Esophagus squamous epithelium (tissue), 4 donors: ENCODE data around the gene PRSS36.

ENCODE experiments used
- POLR2A ChIP-seq, 4 donors: fragments of 450-650 bp; IDR thresholded peaks; one replicate each; pipeline ENCODE4 v1.6.1; 2017; ENCODE audit warnings: antibody characterized with exemption in 4 of 4, mild to moderate bottlenecking in 4 of 4, moderate library complexity in 3 of 4
- TF ChIP-seq, protein P1 (sequence below), 6 experiments: fragments of 450-650 bp in 4 of 6; fragments of 200-600 bp in 2 of 6; sonication (generic) in 2 of 6; IDR thresholded peaks; one replicate each; pipeline ENCODE4 v1.5.1; 2016 to 2019; ENCODE audit warnings: antibody characterized with exemption in 6 of 6, mild to moderate bottlenecking in 4 of 6, moderate library complexity in 4 of 6

GRCh38 chr16:31130336-31130891 lies 19.5 kb downstream of the PRSS36 start:
- TF ChIP-seq, protein P1, sequence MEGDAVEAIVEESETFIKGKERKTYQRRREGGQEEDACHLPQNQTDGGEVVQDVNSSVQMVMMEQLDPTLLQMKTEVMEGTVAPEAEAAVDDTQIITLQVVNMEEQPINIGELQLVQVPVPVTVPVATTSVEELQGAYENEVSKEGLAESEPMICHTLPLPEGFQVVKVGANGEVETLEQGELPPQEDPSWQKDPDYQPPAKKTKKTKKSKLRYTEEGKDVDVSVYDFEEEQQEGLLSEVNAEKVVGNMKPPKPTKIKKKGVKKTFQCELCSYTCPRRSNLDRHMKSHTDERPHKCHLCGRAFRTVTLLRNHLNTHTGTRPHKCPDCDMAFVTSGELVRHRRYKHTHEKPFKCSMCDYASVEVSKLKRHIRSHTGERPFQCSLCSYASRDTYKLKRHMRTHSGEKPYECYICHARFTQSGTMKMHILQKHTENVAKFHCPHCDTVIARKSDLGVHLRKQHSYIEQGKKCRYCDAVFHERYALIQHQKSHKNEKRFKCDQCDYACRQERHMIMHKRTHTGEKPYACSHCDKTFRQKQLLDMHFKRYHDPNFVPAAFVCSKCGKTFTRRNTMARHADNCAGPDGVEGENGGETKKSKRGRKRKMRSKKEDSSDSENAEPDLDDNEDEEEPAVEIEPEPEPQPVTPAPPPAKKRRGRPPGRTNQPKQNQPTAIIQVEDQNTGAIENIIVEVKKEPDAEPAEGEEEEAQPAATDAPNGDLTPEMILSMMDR (IDR thresholded peaks at IDR 0.05): no peak
- TF ChIP-seq POLR2A (IDR thresholded peaks at IDR 0.05): no peak
